GM12891 (cell line): Measurements from ENCODE around the gene TSHZ2.

ENCODE experiments used
- DNase-seq: peaks from one replicate; pipeline ENCODE4 v3.0.0; 2011; ENCODE audit warnings: low spot score; ENCODE audit not compliant: insufficient read length
- FAIRE-seq: peaks from 2 replicates; lab custom pipeline; 2011; peaks lifted over from hg19 to GRCh38; lab: Jason Lieb, UNC
- PAX5 ChIP-seq: IDR thresholded peaks from 2 replicates; pipeline ENCODE4 v1.6.1; 2011; ENCODE audit warnings: low read length, moderate library complexity, mild to moderate bottlenecking; ENCODE audit not compliant: insufficient read depth, severe bottlenecking
- POLR2A ChIP-seq: IDR thresholded peaks from 2 replicates; pipeline ENCODE4 v1.6.1; 2011; ENCODE audit warnings: low read depth, low read length, control low read depth
- POLR2AphosphoS5 ChIP-seq: IDR thresholded peaks from 2 replicates; pipeline ENCODE4 v1.6.1; 2011; ENCODE audit warnings: low read depth, low read length, control low read depth
- POU2F2 ChIP-seq: IDR thresholded peaks from 2 replicates; pipeline ENCODE4 v1.6.1; 2011; ENCODE audit warnings: low read depth, mild to moderate bottlenecking, control low read depth, low read length, moderate library complexity
- SPI1 ChIP-seq: IDR thresholded peaks from 2 replicates; pipeline ENCODE4 v1.6.1; 2011; ENCODE audit warnings: low read depth, low read length, control low read depth
- TAF1 ChIP-seq: IDR thresholded peaks from 2 replicates; pipeline ENCODE4 v1.6.1; 2011; ENCODE audit warnings: low read depth, low read length, control low read depth

TSHZ2 gene

GRCh38 chr20:53369871-53370270 lies 397.7 kb downstream of the TSHZ2 start:
- DNase-seq (no peak), FAIRE-seq (no peak)
- TF ChIP-seq POLR2A: no peak
- no peak for TF ChIP-seq SPI1
- no peak for TF ChIP-seq POLR2AphosphoS5
- no peak for TF ChIP-seq POU2F2
- no peak for TF ChIP-seq PAX5

- no peak for FAIRE-seq
- DNase-seq: no peak
Measured at GRCh38 chr20:53370345-53370961, 398.3 kb downstream of the TSHZ2 start.

GRCh38 chr20:53371216-53371615 lies 399.1 kb downstream of the TSHZ2 start:
- TF ChIP-seq PAX5: no peak
- no peak for TF ChIP-seq SPI1
- TF ChIP-seq POLR2A: no peak
- DNase-seq: no peak
- no peak for FAIRE-seq

More at GRCh38 chr20:53370345-53370961, 398.3 kb downstream of the TSHZ2 start:
- TF ChIP-seq TAF1 (no peak), POU2F2 (no peak), PAX5 (no peak), POLR2AphosphoS5 (no peak), POLR2A (no peak), SPI1 (no peak)

- no peak for TF ChIP-seq POLR2A
- no peak for TF ChIP-seq POLR2AphosphoS5
- no peak for TF ChIP-seq TAF1
- no peak for TF ChIP-seq POU2F2
- no peak for TF ChIP-seq SPI1
- TF ChIP-seq PAX5: no peak
- FAIRE-seq (no peak), DNase-seq (no peak)
Measured at GRCh38 chr20:53376021-53376420, 403.9 kb downstream of the TSHZ2 start.

- DNase-seq: no peak
Measured at GRCh38 chr20:53379014-53379832, 407.1 kb downstream of the TSHZ2 start.

GRCh38 chr20:53379833-53380120 lies 407.6 kb downstream of the TSHZ2 start:
- TF ChIP-seq PAX5 (no peak), POLR2AphosphoS5 (no peak), SPI1 (no peak)
- no peak for DNase-seq
- no peak for FAIRE-seq

More at GRCh38 chr20:53379014-53379832, 407.1 kb downstream of the TSHZ2 start:
- no peak for TF ChIP-seq SPI1
- no peak for FAIRE-seq

- FAIRE-seq (no peak), DNase-seq (no peak)
- TF ChIP-seq TAF1 (no peak), POLR2AphosphoS5 (no peak), PAX5 (no peak), SPI1 (no peak), POLR2A (no peak), POU2F2 (no peak)
Measured at GRCh38 chr20:53381568-53382262, 409.6 kb downstream of the TSHZ2 start.

GRCh38 chr20:53382263-53382844 lies 410.2 kb downstream of the TSHZ2 start:
- FAIRE-seq: no peak
- TF ChIP-seq PAX5 (no peak), POLR2AphosphoS5 (no peak), POLR2A (no peak), POU2F2 (no peak)
- DNase-seq: no peak

GRCh38 chr20:53383916-53384315 lies 411.8 kb downstream of the TSHZ2 start:
- TF ChIP-seq POLR2AphosphoS5 (no peak), TAF1 (no peak), SPI1 (no peak), POLR2A (no peak), PAX5 (no peak), POU2F2 (no peak)
- no peak for FAIRE-seq
- no peak for DNase-seq

GRCh38 chr20:53384392-53384791 lies 412.2 kb downstream of the TSHZ2 start:
- DNase-seq: no peak
- TF ChIP-seq TAF1 (no peak), POU2F2 (no peak), POLR2A (no peak), POLR2AphosphoS5 (no peak), PAX5 (no peak), SPI1 (no peak)
- no peak for FAIRE-seq
